ENCODE data around the gene CCDC50. TPM values are rescaled to one million over a fixed set of nuclear protein-coding genes. Genes with fewer than 3 reads are reported as not detected.

The CCDC50 gene
- total RNA-seq, 1 experiment from 2014 or later = 21.0 TPM

GRCh38 chr3:191321019-191321767 is 8.0 kb upstream of the CCDC50 start:
- Histone ChIP-seq H2BK120ac (ENCODE audit: low read depth, low read length, poor library complexity, severe bottlenecking) (no peak overlapping the region), H3K79me2 (ENCODE audit: insufficient read depth, low read length) (no peaks in the 10 kb centered on the region), H3K79me1 (ENCODE audit: insufficient read depth, low read depth, low read length, poor library complexity, severe bottlenecking) (no peaks in the 10 kb centered on the region), H2BK12ac (ENCODE audit: insufficient read length, low read depth, low read length) (no peak overlapping the region), H3T11ph (ENCODE audit: low read length) (no peak overlapping the region), H2AK5ac (ENCODE audit: insufficient read length, low read length) (no peak overlapping the region), H3K4me2 (ENCODE audit: insufficient read depth, insufficient read length, low read length) (no peak overlapping the region), H4K8ac (replicated peaks; ENCODE audit: insufficient read length, low read depth, low read length) (no peak overlapping the region), H3K23me2 (ENCODE audit: insufficient read length, low read depth, low read length, poor library complexity, severe bottlenecking) (no peaks in the 10 kb centered on the region), H3K4ac (ENCODE audit: low read depth, low read length) (no peak overlapping the region), H3K9me3 (ENCODE audit: control insufficient read depth, low read depth, low read length) (no peaks in the 10 kb centered on the region), H3K23ac (ENCODE audit: insufficient read length, low read depth, low read length) (no peak overlapping the region), H2BK15ac (ENCODE audit: low read depth, low read length) (no peak overlapping the region), H2BK5ac (ENCODE audit: insufficient read length, low read length) (no peak overlapping the region), H4K91ac (ENCODE audit: insufficient read length, low read depth, low read length) (no peak overlapping the region), H4K5ac (ENCODE audit: insufficient read length, low read depth, low read length) (no peak overlapping the region), H3K27me3 (ENCODE audit: insufficient read depth, low read length) (no peaks in the 10 kb centered on the region), H2AFZ (ENCODE audit: low read length) (no peak overlapping the region), H3K4me1 (ENCODE audit: insufficient read depth, low read length) (no peaks in the 10 kb centered on the region), H3K18ac (ENCODE audit: insufficient read length, low read depth, low read length) (no peak overlapping the region), H3K56ac (ENCODE audit: insufficient read length, low read depth, low read length) (no peak overlapping the region), H2BK20ac (ENCODE audit: low read depth, low read length, poor library complexity, severe bottlenecking) (no peak overlapping the region), H3K14ac (ENCODE audit: insufficient read depth, low read length) (no peak overlapping the region), H3K27ac (ENCODE audit: insufficient read length, low read depth, low read length) (no peak overlapping the region), H3K9ac (ENCODE audit: extremely low read depth, insufficient read length, low read length) (no peak overlapping the region), H4K20me1 (ENCODE audit: control insufficient read depth, insufficient read depth, insufficient read length) (no peaks in the 10 kb centered on the region)
- Mint-ChIP-seq H3K4me1 (no peaks in the 10 kb centered on the region), H3K27me3 (ENCODE audit: low read depth) (peaks cover 6% of the 10 kb centered on the region; the same call in 1 of the 2 replicates), H3K9me3 (no peaks in the 10 kb centered on the region), H3K36me3 (ENCODE audit: insufficient read depth in 1 of 3, low read depth in 3 of 3) (no peaks in the 10 kb centered on the region; a peak in 1 of 7 replicates), H3K4me3 (no peak overlapping the region), H3K27ac (no peak overlapping the region)
- WGBS (ENCODE audit: extremely low coverage, insufficient read length, low lambda C conversion rate) = no CpG with 5 or more reads among the region's 4 CpGs
- no peak for DNase-seq
- no peak for TF ChIP-seq CTCF (conservative IDR thresholded peaks at IDR 0.05)

Measured in H9 (cell line).